GM12878 (cell line): ENCODE data around the gene FAM228A. TPM values are rescaled to one million over a fixed set of nuclear protein-coding genes. Genes with fewer than 3 reads are reported as not detected.

Source experiments
- ATAC-seq: fragments of 200-7000 bp; cut with Tn5 transposase; 3 replicates; pipeline ENCODE4 v1.9.1; 2020; ENCODE audit warnings: mild to moderate bottlenecking, moderate library complexity
- BruUV-seq: library from RNA; stranded (reverse); fragments of 400-500 nt; replicated peaks from 2 replicates; lab custom pipeline; 2021; lab: Mats Ljungman, UMichigan
- CTCF ChIA-PET: fragments of 300-600 bp; sonication (Branson Sonifier 250); formaldehyde crosslinking; extraction: SDS; loops from one replicate; lab custom pipeline; 2021; ENCODE audit warnings: inconsistent platforms; lab: Yijun Ruan, JAX
- POLR2A ChIA-PET: fragments of 350-600 bp; formaldehyde crosslinking; extraction: SDS; loops from one replicate; lab custom pipeline; 2021; ENCODE audit warnings: inconsistent platforms; lab: Charles Lee
- RAD21 ChIA-PET: fragments of 300-600 bp; sonication (Branson Sonifier 250); formaldehyde crosslinking; loops from one replicate; lab custom pipeline; 2023; ENCODE audit warnings: antibody characterized with exemption; ENCODE audit not compliant: unreplicated experiment; lab: Charles Lee
- SMC1A ChIA-PET: fragments of 300-600 bp; sonication (Branson Sonifier 250); formaldehyde crosslinking; loops from one replicate; lab custom pipeline; 2023; ENCODE audit not compliant: unreplicated experiment, uncharacterized antibody; lab: Charles Lee
- DNase-seq: peaks from one replicate; pipeline ENCODE4 v3.0.0-alpha.2; 2011; ENCODE audit warnings: low read depth, low spot score
- FAIRE-seq: peaks from 3 replicates; lab custom pipeline; 2011; peaks lifted over from hg19 to GRCh38; lab: Jason Lieb, UNC
- H2AFZ ChIP-seq: 2 replicates; pipeline ENCODE4 v1.6.0; 2011; ENCODE audit warnings: low read depth, low read length, control low read depth; ENCODE audit not compliant: control insufficient read depth
- H3K27ac ChIP-seq: 2 replicates; pipeline ENCODE4 v1.5.1; 2011; ENCODE audit warnings: control low read depth; ENCODE audit not compliant: control insufficient read depth, insufficient read depth
- H3K27me3 ChIP-seq, 2 experiments: replicated peaks in 1 of 2; 2 replicates each; pipeline versions ENCODE4 v1.6.0 to v1.6.1; 2011; ENCODE audit warnings: low read length in 1 of 2; ENCODE audit not compliant: control insufficient read depth in 2 of 2, insufficient read depth in 2 of 2
- H3K36me3 ChIP-seq, 2 experiments: 2 replicates each; pipeline ENCODE4 v1.5.1; 2011; ENCODE audit warnings: low read length in 1 of 2; ENCODE audit not compliant: control insufficient read depth in 2 of 2, insufficient read depth in 2 of 2
- H3K4me1 ChIP-seq: 2 replicates; pipeline ENCODE4 v1.6.1; 2011; ENCODE audit warnings: mild to moderate bottlenecking, low read length, moderate library complexity, mixed read lengths; ENCODE audit not compliant: control insufficient read depth, insufficient read depth
- H3K4me2 ChIP-seq: 2 replicates; pipeline ENCODE4 v1.6.0; 2011; ENCODE audit warnings: control low read depth; ENCODE audit not compliant: control insufficient read depth, insufficient read depth
- H3K4me3 ChIP-seq: fragments of 200-600 bp; sonication (generic); 2 replicates; pipeline ENCODE4 v1.5.1; 2016
- H3K79me2 ChIP-seq: 2 replicates; pipeline ENCODE4 v1.6.0; 2011; ENCODE audit warnings: low read length; ENCODE audit not compliant: control insufficient read depth, insufficient read depth
- H3K9ac ChIP-seq: 2 replicates; pipeline ENCODE4 v1.8.0; 2011; ENCODE audit warnings: low read length, control low read depth, mixed read lengths; ENCODE audit not compliant: control insufficient read depth, insufficient read depth
- H3K9me3 ChIP-seq: replicated peaks from 3 replicates; pipeline ENCODE4 v1.5.1; 2011; ENCODE audit warnings: mild to moderate bottlenecking, low read length; ENCODE audit not compliant: control insufficient read depth, insufficient read depth
- H4K20me1 ChIP-seq: 2 replicates; pipeline ENCODE4 v1.6.0; 2011; ENCODE audit not compliant: control insufficient read depth, insufficient read depth
- BHLHE40 ChIP-seq, 2 experiments: fragments of 450-650 bp in 1 of 2; IDR thresholded peaks; 2 replicates each; pipeline ENCODE4 v1.6.1; 2011 to 2017; ENCODE audit warnings: low read depth in 2 of 2, borderline replicate concordance in 1 of 2, improper control_type of control experiment in 1 of 2, low read length in 1 of 2, mild to moderate bottlenecking in 1 of 2
- CBX5 ChIP-seq: sonication (generic); IDR thresholded peaks from 2 replicates; pipeline ENCODE4 v1.6.1; 2016; ENCODE audit warnings: low read depth, moderate library complexity, mild to moderate bottlenecking, inconsistent platforms
- EP300 ChIP-seq, 2 experiments: fragments of 150-350 bp in 1 of 2; IDR thresholded peaks; 2 replicates each; pipeline ENCODE4 v1.6.1; 2011 to 2012; ENCODE audit warnings: low read depth in 2 of 2, low read length in 2 of 2, borderline replicate concordance in 1 of 2, improper control_type of control experiment in 1 of 2, inconsistent platforms in 1 of 2; ENCODE audit not compliant: control insufficient read depth in 1 of 2
- HDAC2 ChIP-seq: fragments of 200-600 bp; sonication (generic); IDR thresholded peaks from 2 replicates; pipeline ENCODE4 v1.6.1; 2017
- MTA2 ChIP-seq: fragments of 450-650 bp; IDR thresholded peaks from 2 replicates; pipeline ENCODE4 v1.6.1; 2016; ENCODE audit warnings: low read depth, mild to moderate bottlenecking, moderate library complexity
- NBN ChIP-seq: fragments of 450-650 bp; IDR thresholded peaks from 2 replicates; pipeline ENCODE4 v1.6.1; 2016
- NFXL1 ChIP-seq: fragments of 450-650 bp; IDR thresholded peaks from 2 replicates; pipeline ENCODE4 v1.6.1; 2017; ENCODE audit warnings: antibody characterized with exemption, mild to moderate bottlenecking, borderline replicate concordance
- RUNX3 ChIP-seq: IDR thresholded peaks from 2 replicates; pipeline ENCODE4 v1.6.1; 2012; ENCODE audit warnings: low read length, inconsistent platforms
- WRNIP1 ChIP-seq: IDR thresholded peaks from 2 replicates; pipeline ENCODE4 v1.6.1; 2011; ENCODE audit warnings: low read depth, low read length, improper control_type of control experiment, borderline replicate concordance
- ZNF384 ChIP-seq: IDR thresholded peaks from 2 replicates; pipeline ENCODE4 v1.6.1; 2012; ENCODE audit warnings: low read depth, mild to moderate bottlenecking, low read length, improper control_type of control experiment, borderline replicate concordance
- ZZZ3 ChIP-seq: IDR thresholded peaks from 2 replicates; pipeline ENCODE4 v1.6.1; 2011; ENCODE audit warnings: low read depth; ENCODE audit not compliant: control insufficient read depth, insufficient read length
- WGBS: methylation state at CpG from one replicate; pipeline ENCODE4 v1.1.6; 2016; ENCODE audit warnings: low lambda C conversion rate; ENCODE audit not compliant: insufficient replicate concordance, insufficient coverage; ENCODE audit errors: missing lambda C conversion rate; 5-methylcytosine and 5-hydroxymethylcytosine counted together
- in situ Hi-C: fragments of 300-500 bp; cut with MboI; formaldehyde crosslinking; loops from 9 replicates; pipeline ENCODE4 v1.14.3; 2018; ENCODE audit warnings: mixed read lengths
- intact Hi-C: fragments of 100-400 bp; cut with micrococcal nuclease; formaldehyde crosslinking; loops from one replicate; pipeline ENCODE4 v1.14.2; 2022; ENCODE audit not compliant: unreplicated experiment
- polyA plus RNA-seq, 11 experiments: library from polyadenylated mRNA; depleted of rRNA in 4 of 11; unstranded in 6 of 11; stranded (reverse) in 5 of 11; fragments of >200 nt; fragmentation: Nextera tagmentation in 4 of 11; fragmentation: Illumina TruSeq in 1 of 11; extraction: Ambion mirVana in 4 of 11; extraction: Trizol in 1 of 11; gene quantifications; 1 replicate in 1 of 11; 2 replicates in 10 of 11; pipeline versions ENCODE4 v1.2.1 to v1.2.3, GENCODE V29; 2011 to 2016; ENCODE audit warnings: inconsistent platforms in 2 of 11, missing spikeins in 2 of 11, low read depth in 1 of 11
- total RNA-seq, 4 experiments: library from RNA; depleted of rRNA in 3 of 4; stranded (reverse); fragments of >200 nt in 3 of 4; fragmentation: Illumina TruSeq in 1 of 4; extraction: Trizol in 1 of 4; gene quantifications; 2 replicates each; pipeline versions ENCODE4 v1.2.1 to v1.2.3, GENCODE V29; 2013 to 2021

The FAM228A gene
- total and polyA plus RNA-seq, 10 of the 15 experiments (the other 5 are each of a cell fraction or from before 2014, with no cell fraction given): 0.06 TPM; not detected in 9

DNA sequence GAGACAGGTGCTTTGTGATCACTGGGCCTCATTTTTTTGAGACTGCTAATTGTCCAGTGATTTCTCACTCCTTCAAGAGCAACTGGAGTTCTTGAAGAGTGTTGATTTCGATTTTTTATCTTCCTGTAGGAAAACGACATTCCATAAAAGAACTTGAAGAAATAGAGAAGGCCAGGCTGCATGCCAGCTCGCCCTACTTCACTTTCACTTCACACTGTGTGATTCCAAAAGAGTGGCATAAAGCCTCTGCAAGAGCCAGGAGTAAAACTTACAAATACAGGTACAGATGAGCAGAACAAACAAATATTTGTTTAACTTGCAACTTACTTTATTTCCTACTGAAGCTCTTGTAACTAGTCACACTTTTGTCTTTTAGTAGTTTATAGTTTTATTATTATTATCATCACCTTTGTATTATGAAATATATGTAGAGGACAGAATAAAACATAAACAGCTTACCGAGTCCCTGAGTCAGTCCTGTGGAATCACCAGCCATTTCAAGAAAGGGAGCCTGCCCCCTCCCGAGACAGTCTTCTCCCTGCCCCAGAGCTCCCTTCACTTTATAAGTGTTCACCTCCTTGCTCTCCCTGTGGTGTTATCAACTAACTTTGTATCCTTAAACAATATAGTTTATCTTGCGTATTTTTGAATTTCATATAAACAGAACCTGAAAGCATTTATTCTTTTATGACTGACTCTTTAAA is 8.7 kb downstream of the FAM228A start:
- CTCF ChIA-PET: interaction anchor here (0.9 to 1.4 kb wide), 2 partner anchors 10 to 359 kb away, joined by 3 read pairs; no protein-coding TSS in a partner anchor
- ATAC-seq (no peak), FAIRE-seq (no peak), DNase-seq (no peak)
- H3K27ac ChIP-seq: no peak overlapping the region
- H3K4me1 ChIP-seq: no peaks in the 10 kb centered on the region
- no TSS peak for BruUV-seq
- TF ChIP-seq NBN (no peak), WRNIP1 (no peak)
- POLR2A ChIA-PET: interaction anchor here (0.7 kb wide), 1 partner anchor 528 kb away, joined by 4 read pairs; no protein-coding TSS in a partner anchor
- no peak overlapping the region for H3K4me2 ChIP-seq
- no peak overlapping the region for H2AFZ ChIP-seq
- H3K9me3 ChIP-seq: no peaks in the 10 kb centered on the region
- intact Hi-C loops (no loop called here), in situ Hi-C loops (no loop called here)
- H3K4me3 ChIP-seq: no peak overlapping the region
- H3K9ac ChIP-seq: no peak overlapping the region
- SMC1A ChIA-PET: no interaction called here
- H3K27me3 ChIP-seq: no peaks in the 10 kb centered on the region
- no peaks in the 10 kb centered on the region for H3K36me3 ChIP-seq
- RAD21 ChIA-PET: no interaction called here
- H4K20me1 ChIP-seq: no peaks in the 10 kb centered on the region
- no peaks in the 10 kb centered on the region for H3K79me2 ChIP-seq
- WGBS: 52% methylated on average over 6 of the region's 6 CpGs

DNA sequence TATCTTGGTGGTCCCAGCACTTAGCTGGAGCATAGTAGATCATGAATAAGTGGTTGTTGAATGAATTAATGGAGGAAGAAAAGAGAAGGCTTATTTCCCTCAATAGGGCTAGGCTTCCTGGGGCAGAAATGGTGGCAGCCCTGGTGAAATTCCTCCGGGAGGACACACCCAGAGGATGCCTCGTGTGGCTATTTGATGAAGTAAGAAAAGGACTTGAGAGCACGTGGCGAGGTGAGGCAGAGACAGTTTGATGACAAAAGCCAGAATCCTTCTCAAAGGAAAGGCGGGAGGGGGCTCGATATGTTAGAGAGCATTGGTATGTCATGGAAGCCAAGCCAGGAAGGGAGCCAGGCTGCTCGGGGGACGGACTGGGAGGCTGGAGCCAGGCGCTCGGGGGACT is 14.7 kb downstream of the FAM228A start:
- TF ChIP-seq RUNX3 (no peak), CBX5 (no peak), ZZZ3 (no peak), MTA2 (no peak), EP300 (IDR thresholded peaks at IDR 0.05; ENCODE audit: borderline replicate concordance in 1 of 2, control insufficient read depth in 1 of 2, low read depth in 2 of 2, low read length in 2 of 2) (no peak), NFXL1 (no peak), HDAC2 (no peak), BHLHE40 (IDR thresholded peaks at IDR 0.05; ENCODE audit: borderline replicate concordance in 1 of 2, low read depth in 2 of 2, low read length in 1 of 2) (no peak), ZNF384 (no peak)
- H3K9ac ChIP-seq: no peak overlapping the region
- no peaks in the 10 kb centered on the region for H3K36me3 ChIP-seq
- no peaks in the 10 kb centered on the region for H4K20me1 ChIP-seq
- DNase-seq (no peak), ATAC-seq (no peak), FAIRE-seq (no peak)
- BruUV-seq: no TSS peak
- in situ Hi-C loops (no loop called here), intact Hi-C loops (no loop called here)
- 60% methylated on average over 10 of the region's 10 CpGs for WGBS
- no peak overlapping the region for H3K4me2 ChIP-seq
- RAD21 ChIA-PET: no interaction called here
- H3K79me2 ChIP-seq: no peaks in the 10 kb centered on the region
- CTCF ChIA-PET: no interaction called here
- H2AFZ ChIP-seq: no peak overlapping the region
- SMC1A ChIA-PET: no interaction called here
- POLR2A ChIA-PET: no interaction called here
- H3K27ac ChIP-seq: no peak overlapping the region
- no peaks in the 10 kb centered on the region for H3K9me3 ChIP-seq
- no peaks in the 10 kb centered on the region; the same call in 1 of the 2 replicates for H3K4me1 ChIP-seq
- H3K27me3 ChIP-seq: no peaks in the 10 kb centered on the region
- H3K4me3 ChIP-seq: no peak overlapping the region
